NCI-H2029 treated with DMSO at 0.1 percent for 48 hours (cell line): Measurements from ENCODE around the gene GORASP2.

Source experiments
- DNase-seq: peaks from one replicate; lab custom pipeline; 2025; lab: John Stamatoyannopoulos, UW

Gene GORASP2

GRCh38 chr2:170923799-170924198 is 5.3 kb upstream of the GORASP2 start:
- DNase-seq, result no peak

DNA sequence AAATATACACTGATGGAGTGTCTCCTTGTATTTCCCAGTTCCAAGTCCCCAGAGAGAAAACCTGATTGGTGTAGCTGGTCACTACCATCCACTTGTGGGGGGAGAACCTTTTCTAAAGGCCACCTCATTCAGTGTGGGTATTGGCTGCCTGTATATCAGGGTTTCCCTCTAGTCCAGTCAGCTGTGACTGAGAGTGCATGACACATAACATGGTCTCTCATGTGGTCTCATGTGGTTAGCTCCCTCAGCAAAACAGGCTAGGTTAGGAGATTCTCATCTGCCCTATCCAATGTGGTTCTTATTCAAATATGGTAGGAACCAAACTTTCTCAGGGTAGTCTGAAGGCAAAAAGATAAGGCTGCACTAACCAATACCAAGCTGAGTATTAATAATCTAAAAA is 4.1 kb upstream of the GORASP2 start:
- DNase-seq, result no peak

GRCh38 chr2:170925923-170926322 is 3.1 kb upstream of the GORASP2 start:
- no peak for DNase-seq

- no peak for DNase-seq
Observed at GRCh38 chr2:170926743-170927297, 2.2 kb upstream of the GORASP2 start.

DNA sequence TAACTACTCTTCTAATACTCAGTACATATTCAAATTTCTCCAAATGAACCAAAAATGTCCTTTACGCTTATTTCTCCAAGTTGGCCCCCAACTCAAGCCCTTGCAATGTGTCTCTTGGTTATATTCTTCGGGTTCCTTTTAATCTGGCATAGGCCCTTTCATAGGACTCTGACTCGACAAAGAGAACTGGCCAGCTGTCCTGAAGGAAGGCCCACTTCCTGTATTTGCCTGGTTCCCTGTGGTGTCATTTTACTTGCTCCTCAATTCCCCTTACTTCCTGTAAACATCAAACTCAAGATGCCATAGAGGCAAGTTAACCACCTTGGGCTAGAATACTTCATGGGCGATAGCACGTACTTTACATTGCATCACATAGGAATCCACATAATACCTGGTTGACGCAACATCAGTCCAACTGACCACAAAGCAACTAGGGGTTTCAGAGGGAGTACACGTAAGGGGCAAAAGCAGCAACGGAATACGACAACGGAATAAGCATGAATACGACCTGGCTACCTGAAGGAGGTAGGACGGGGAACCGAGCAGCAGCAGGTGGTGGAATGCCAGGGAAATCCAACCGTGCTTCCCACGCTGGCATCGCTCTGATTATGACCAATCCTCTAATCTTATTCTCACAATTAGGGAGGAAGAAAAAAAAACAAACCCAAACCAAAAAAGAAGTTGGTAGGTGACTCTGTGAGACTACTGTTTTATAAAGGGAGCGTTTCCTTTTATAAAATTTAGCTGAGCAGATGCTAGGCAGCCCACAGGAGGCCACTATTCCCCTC is 823 bp upstream of the GORASP2 start:
- peak; percentile 61 for DNase-seq

DNA sequence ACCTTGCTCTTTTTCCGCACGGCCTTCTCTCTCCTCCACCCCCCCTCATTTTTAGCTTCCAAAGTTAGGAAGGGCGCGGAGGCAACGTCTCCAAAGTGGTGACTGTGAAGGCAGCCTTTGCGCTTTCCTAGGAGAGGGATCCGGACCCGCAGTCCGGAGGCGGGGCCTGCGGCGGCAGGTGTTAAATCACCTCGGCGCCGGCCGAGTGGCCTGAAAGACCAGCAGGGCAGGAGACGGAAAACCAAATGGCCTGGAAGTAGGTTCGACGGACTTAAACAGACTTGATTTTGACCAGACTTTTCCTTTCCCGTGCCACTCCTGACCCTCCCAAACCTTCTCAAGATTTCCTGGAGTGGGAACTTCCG is 615 bp downstream of the GORASP2 start:
- DNase-seq, result peak; percentile 18

GRCh38 chr2:170930131-170930990 is 1.3 kb downstream of the GORASP2 start:
- no peak for DNase-seq

- no peak for DNase-seq
Observed at GRCh38 chr2:170930991-170931266, 1.9 kb downstream of the GORASP2 start.

- DNase-seq, result no peak
Observed at GRCh38 chr2:170932166-170932565, 3.1 kb downstream of the GORASP2 start.

GRCh38 chr2:170932948-170933347 is 3.9 kb downstream of the GORASP2 start:
- no peak for DNase-seq

- DNase-seq, result no peak
Observed at GRCh38 chr2:170937709-170938379, 8.8 kb downstream of the GORASP2 start.

DNA sequence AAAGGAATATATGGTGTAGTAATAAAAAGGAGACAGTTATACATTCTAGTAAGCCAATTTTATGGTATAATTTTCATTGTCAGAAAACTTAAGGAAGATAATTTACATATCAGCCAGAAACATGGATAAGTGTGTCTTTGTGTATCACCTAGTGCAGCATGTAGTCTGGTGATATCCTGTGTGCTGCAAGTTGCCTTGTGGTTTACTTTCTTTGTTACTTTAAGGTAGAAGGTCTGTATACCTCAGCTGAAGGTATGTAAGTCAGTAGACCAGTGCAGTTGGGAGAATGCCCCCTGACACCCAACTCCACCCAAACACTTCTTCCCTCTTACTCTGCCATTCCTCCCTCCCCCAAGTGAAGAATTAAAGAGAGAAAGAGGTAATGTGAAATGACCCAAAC is 11.0 kb downstream of the GORASP2 start:
- no peak for DNase-seq

GRCh38 chr2:170942615-170943014 is 13.6 kb downstream of the GORASP2 start:
- no peak for DNase-seq

- no peak for DNase-seq
Observed at GRCh38 chr2:170943041-170943440, 14.0 kb downstream of the GORASP2 start.

DNA sequence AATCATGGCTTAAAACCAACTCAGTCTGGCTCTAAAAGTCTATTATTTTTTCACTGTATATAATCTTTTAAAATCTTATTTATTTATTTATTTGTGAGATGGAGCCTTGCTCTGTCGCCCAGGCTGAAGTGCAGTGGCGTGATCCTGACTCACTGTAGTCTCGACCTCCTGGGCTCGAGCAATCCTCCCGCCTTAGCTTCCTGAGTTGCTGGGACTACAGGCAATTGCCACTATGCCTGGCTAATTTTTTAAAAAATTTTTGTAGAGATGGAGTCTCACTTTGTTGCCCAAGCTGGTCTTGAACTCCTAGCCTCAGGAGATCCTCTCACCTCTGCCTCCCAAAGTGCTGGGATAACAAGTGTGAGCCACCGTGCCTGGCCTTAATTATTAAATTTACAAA is 14.5 kb downstream of the GORASP2 start:
- no peak for DNase-seq

DNA sequence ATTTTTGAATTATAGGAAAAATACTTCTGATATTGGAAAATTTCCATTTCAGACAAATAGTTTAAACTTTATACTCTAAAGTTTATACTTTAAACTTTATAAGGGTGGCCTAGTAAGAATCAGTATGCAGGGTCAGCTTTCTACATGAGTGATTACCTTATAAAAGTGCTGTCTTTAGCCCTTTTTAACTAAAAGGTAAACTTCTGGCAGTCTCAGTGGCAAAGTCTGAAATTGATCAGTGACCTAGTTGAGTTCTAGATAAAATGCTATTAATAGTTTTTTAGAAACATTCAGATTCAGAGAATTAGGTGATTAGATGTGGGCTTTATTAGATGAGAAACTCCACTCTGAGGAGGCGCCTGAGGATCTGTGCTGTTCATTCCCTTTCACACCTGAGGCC is 15.5 kb downstream of the GORASP2 start:
- DNase-seq, result no peak

GRCh38 chr2:170949415-170949814 is 20.4 kb downstream of the GORASP2 start:
- DNase-seq, result no peak

DNA sequence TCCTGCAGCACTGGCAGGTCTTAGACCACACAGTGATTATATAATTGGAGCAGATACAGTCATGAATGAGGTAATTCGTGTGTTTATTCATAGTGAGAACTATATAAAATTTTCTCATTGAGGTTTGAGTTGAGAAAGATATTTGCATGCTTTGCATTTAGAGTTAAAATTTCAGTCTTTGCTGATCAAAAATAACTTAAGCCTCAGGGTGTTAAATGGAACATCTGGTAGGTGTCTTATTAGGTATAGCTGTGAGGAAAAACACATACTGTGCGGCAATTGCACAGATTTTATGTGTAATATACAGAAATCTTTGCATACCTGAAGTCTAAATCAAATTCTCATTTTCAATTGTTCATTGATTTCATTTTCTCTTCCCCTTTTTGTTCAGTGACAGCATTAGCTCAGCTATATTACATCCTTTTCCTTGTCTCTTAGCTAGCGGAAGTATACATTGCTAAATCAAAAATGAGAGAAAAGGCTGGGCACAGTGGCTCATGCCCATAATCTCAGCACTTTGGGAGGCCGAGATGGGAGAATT is 21.2 kb downstream of the GORASP2 start:
- no peak for DNase-seq

DNA sequence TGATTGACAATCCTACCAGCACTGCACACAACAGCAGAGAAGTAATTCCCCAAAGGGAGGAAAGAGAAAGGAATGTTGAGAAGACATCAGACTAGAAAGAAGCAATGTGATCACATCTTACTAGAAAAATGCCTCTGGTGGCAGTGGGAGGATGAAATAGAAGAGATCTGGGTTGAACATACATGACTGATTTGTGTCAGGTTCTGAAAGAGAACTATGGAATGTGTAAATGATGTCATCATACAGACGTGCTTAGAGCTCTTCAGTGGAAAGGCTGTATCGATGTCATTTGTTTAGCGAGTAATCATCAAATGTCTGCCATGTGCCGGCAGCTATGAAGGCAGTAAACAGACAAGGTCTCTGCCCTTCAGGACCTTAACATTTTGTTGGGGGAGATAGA is 24.9 kb downstream of the GORASP2 start:
- no peak for DNase-seq

- DNase-seq, result no peak
Observed at GRCh38 chr2:170963386-170963785, 34.3 kb downstream of the GORASP2 start.

- no peak for DNase-seq
Observed at GRCh38 chr2:170965446-170966225, 36.6 kb downstream of the GORASP2 start.
